ENCODE results near the gene GMEB2. TPM values are rescaled to one million over a fixed set of nuclear protein-coding genes. Genes with fewer than 3 reads are reported as not detected.

GMEB2 gene
- polyA plus RNA-seq, 1 experiment, result 7.4 TPM

GRCh38 chr20:63567136-63567385, 59.8 kb downstream of the GMEB2 start:
- POLR2A ChIA-PET, result no interaction called here
- H3K36me3 ChIP-seq (ENCODE audit: control insufficient read depth, insufficient read depth, low read length), result peaks cover 19% of the 10 kb centered on the region
- CTCF ChIA-PET, result interaction anchor here (1.0 kb wide), 1 partner anchor 29 kb away, joined by 3 read pairs; no protein-coding TSS in a partner anchor
- H3K27me3 ChIP-seq (ENCODE audit: control insufficient read depth, insufficient read depth, low read length), result no peaks in the 10 kb centered on the region
- H3K4me3 ChIP-seq (ENCODE audit: low read depth, low read length), result no peak overlapping the region
- no peak for DNase-seq (ENCODE audit: low read depth)
- no peak for TF ChIP-seq CTCF (IDR thresholded peaks at IDR 0.05; ENCODE audit: insufficient read depth, low read depth, low read length)

GRCh38 chr20:63566395-63567135, 60.3 kb downstream of the GMEB2 start:
- H3K27me3 ChIP-seq (ENCODE audit: control insufficient read depth, insufficient read depth, low read length), result no peaks in the 10 kb centered on the region
- H3K4me3 ChIP-seq (ENCODE audit: low read depth, low read length), result no peak overlapping the region
- H3K36me3 ChIP-seq (ENCODE audit: control insufficient read depth, insufficient read depth, low read length), result peaks cover 19% of the 10 kb centered on the region
- POLR2A ChIA-PET, result no interaction called here
- DNase-seq (ENCODE audit: low read depth), result no peak
- CTCF ChIA-PET, result interaction anchor here (1.0 kb wide), 1 partner anchor 28 kb away, joined by 3 read pairs; no protein-coding TSS in a partner anchor
- no peak for TF ChIP-seq CTCF (IDR thresholded peaks at IDR 0.05; ENCODE audit: insufficient read depth, low read depth, low read length)

GRCh38 chr20:63565699-63566335, 61.1 kb downstream of the GMEB2 start:
- DNase-seq (ENCODE audit: low read depth), result no peak
- CTCF ChIA-PET, result no interaction called here
- POLR2A ChIA-PET, result interaction anchor here (0.6 kb wide), 1 partner anchor 8 kb away, joined by 3 read pairs; the partner anchor contains the start of gene HELZ2
- H3K27me3 ChIP-seq (ENCODE audit: control insufficient read depth, insufficient read depth, low read length), result no peaks in the 10 kb centered on the region
- no peak for TF ChIP-seq CTCF (IDR thresholded peaks at IDR 0.05; ENCODE audit: insufficient read depth, low read depth, low read length)
- H3K4me3 ChIP-seq (ENCODE audit: low read depth, low read length), result no peak overlapping the region
- H3K36me3 ChIP-seq (ENCODE audit: control insufficient read depth, insufficient read depth, low read length), result peaks cover 24% of the 10 kb centered on the region

- ChIA-PET POLR2A (interaction anchor here (0.6 kb wide), 1 partner anchor 9 kb away, joined by 3 read pairs; the partner anchor contains the start of gene HELZ2), CTCF (no interaction called here)
- no peak for DNase-seq (ENCODE audit: low read depth)
- H3K27me3 ChIP-seq (ENCODE audit: control insufficient read depth, insufficient read depth, low read length), result no peaks in the 10 kb centered on the region
- TF ChIP-seq CTCF (IDR thresholded peaks at IDR 0.05; ENCODE audit: insufficient read depth, low read depth, low read length), result no peak
- peaks cover 28% of the 10 kb centered on the region for H3K36me3 ChIP-seq (ENCODE audit: control insufficient read depth, insufficient read depth, low read length)
- H3K4me3 ChIP-seq (ENCODE audit: low read depth, low read length), result no peak overlapping the region
Measured at GRCh38 chr20:63565021-63565698, 61.7 kb downstream of the GMEB2 start.

Data from BJ (cell line).